Small intestine (tissue), 7 donors: ENCODE data around the gene KCTD10. TPM values are rescaled to one million over a fixed set of nuclear protein-coding genes. Genes with fewer than 3 reads are reported as not detected.
"Not testable (repeated sequence)": the region's sequence is repeated elsewhere in the genome, so short reads cannot be mapped to it uniquely, and the experiment has no call there.

Experiments used
- DNase-seq, 2 donors: peaks; one replicate each; pipeline versions ENCODE4 v3.0.0 to v3.0.0-alpha.2; 2013
- FAIRE-seq: peaks from 2 replicates; lab custom pipeline; 2012; peaks lifted over from hg19 to GRCh38; lab: Jason Lieb, UNC
- H3K27ac ChIP-seq, 3 donors: one replicate each; pipeline ENCODE4 v1.5.1; 2013; ENCODE audit warnings: low read length in 2 of 3, mild to moderate bottlenecking in 2 of 3, control low read depth in 1 of 3, inconsistent platforms in 1 of 3, low read depth in 1 of 3, moderate library complexity in 1 of 3
- H3K27me3 ChIP-seq, 3 donors: one replicate each; pipeline ENCODE4 v1.6.1; 2013; ENCODE audit warnings: low read length in 3 of 3, inconsistent platforms in 1 of 3; ENCODE audit not compliant: control insufficient read depth in 3 of 3, insufficient read depth in 3 of 3
- H3K36me3 ChIP-seq, 3 donors: one replicate each; pipeline ENCODE4 v1.6.1; 2013; ENCODE audit warnings: low read length in 3 of 3, inconsistent platforms in 1 of 3, low read depth in 1 of 3, mild to moderate bottlenecking in 1 of 3, moderate library complexity in 1 of 3; ENCODE audit not compliant: control insufficient read depth in 3 of 3, insufficient read depth in 2 of 3
- H3K4me1 ChIP-seq, 3 donors: one replicate each; pipeline ENCODE4 v1.6.1; 2013; ENCODE audit warnings: low read length in 2 of 3, inconsistent platforms in 1 of 3, low read depth in 1 of 3, mild to moderate bottlenecking in 1 of 3, moderate library complexity in 1 of 3; ENCODE audit not compliant: control insufficient read depth in 3 of 3, insufficient read depth in 2 of 3
- H3K4me3 ChIP-seq, 3 donors: one replicate each; pipeline ENCODE4 v1.5.1; 2013; ENCODE audit warnings: low read length in 3 of 3, control low read depth in 1 of 3, inconsistent platforms in 1 of 3, low read depth in 1 of 3, mild to moderate bottlenecking in 1 of 3, moderate library complexity in 1 of 3
- H3K9me3 ChIP-seq, 2 donors: one replicate each; pipeline ENCODE4 v1.6.1; 2013; ENCODE audit warnings: low read depth in 1 of 2, low read length in 1 of 2; ENCODE audit not compliant: control insufficient read depth in 2 of 2, insufficient read depth in 1 of 2
- WGBS, 3 donors: extraction: QIAGEN DNeasy Blood & Tissue Kit; methylation state at CpG; one replicate each; pipeline ENCODE4 v1.1.7; 2013; 5-methylcytosine and 5-hydroxymethylcytosine counted together
- polyA plus RNA-seq, 4 donors: library from polyadenylated mRNA; stranded (reverse) in 3 of 4; unstranded in 1 of 4; fragments of 200-250 nt in 3 of 4; fragments of 120-200 nt in 1 of 4; gene quantifications; one replicate each; pipeline versions ENCODE4 v1.2.1 to v1.2.3, GENCODE V29; 2013
- donor health status: healthy with polysubstance abuse.
- donor health status: control.
- donor health status: control.
- donor health status: Bipolar disorder and iron deficiency.
- donor health status: healthy.

The KCTD10 gene
- polyA plus RNA-seq, 4 donors: 14.3 to 28.4 (median 19.0) TPM

DNA sequence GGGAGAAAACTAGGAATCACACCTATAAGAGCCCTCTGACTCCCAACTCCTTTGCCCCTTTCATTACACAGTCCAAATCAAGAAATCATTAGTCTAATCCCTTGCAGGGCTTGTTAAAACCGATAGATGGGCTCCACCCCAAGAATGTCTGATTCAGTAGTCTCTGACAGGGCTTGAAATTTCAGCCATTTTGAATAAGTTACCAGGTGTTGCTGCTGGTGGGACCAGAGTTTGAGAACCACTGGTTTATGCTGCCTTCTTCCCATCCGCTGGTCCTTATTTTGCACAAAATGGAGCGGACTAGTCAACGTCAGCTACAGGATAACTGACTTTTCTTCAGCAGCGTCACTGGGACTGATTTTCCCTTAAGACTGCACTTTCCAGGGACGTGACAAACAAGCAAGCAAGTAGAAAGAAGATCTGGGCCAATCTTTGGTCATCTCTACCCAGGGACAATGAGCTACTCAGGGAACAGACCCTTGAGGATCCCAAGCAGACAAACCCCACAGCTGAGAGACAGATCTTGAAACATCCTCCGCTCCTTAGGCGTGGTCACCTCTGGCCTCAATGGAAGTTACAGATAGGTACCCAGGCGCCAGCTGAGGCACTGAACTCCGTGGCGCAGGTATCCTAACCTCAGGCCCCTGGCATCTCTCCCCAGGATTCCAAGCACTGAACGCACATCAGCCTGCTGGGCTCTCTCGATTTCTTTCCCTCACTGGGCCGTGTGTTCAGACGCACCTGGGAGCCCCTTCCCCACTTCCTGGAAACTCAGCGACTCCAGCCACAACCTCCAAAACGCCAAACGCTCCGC is 900 bp downstream of the KCTD10 start:
- peak overlapping the region; percentile 83 to 97 (median 94) for H3K4me3 ChIP-seq
- FAIRE-seq: no peak
- 16 to 20% (median 17%) methylated on average over 19 of the region's 19 CpGs for WGBS, 3 donors
- DNase-seq: peak in 1 of 2 donors; percentile 21
- peaks cover 0 to 7% (median 0%) of the 10 kb centered on the region in 3 donors for H3K36me3 ChIP-seq
- H3K27me3 ChIP-seq: no peaks in the 10 kb centered on the region
- H3K4me1 ChIP-seq: peaks cover 0 to 11% (median 6%) of the 10 kb centered on the region in 3 donors
- H3K9me3 ChIP-seq: no peaks in the 10 kb centered on the region
- peak overlapping the region in 1 of 3 donors; percentile 98 for H3K27ac ChIP-seq

DNA sequence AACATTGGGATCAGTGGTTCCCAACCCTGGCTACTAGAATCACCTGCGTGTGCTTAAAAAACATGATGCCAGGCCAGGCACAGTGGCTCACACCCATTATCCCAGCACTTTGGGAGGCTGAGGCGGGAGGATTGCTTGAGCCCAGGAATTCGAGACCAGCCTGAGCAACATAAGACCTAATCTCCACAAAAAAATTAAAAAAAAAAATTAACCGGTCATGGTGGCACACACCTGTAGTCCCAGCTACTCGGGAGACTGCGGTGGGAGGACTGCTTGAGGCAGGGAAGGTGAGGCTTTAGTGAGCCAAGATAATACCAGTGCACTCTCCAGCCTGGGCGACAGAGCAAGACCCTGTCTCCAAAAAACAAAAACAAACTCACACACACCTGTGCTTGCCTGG is 2.0 kb downstream of the KCTD10 start:
- H3K4me3 ChIP-seq: no peak overlapping the region
- H3K36me3 ChIP-seq: peaks cover 0 to 9% (median 2%) of the 10 kb centered on the region in 3 donors
- peaks cover 0 to 11% (median 6%) of the 10 kb centered on the region in 3 donors for H3K4me1 ChIP-seq
- DNase-seq (no peak), FAIRE-seq (no peak)
- no peaks in the 10 kb centered on the region for H3K9me3 ChIP-seq
- WGBS, 3 donors: 89 to 96% (median 91%) methylated on average over 7 of the region's 7 CpGs
- H3K27me3 ChIP-seq: no peaks in the 10 kb centered on the region
- no peak overlapping the region for H3K27ac ChIP-seq

DNA sequence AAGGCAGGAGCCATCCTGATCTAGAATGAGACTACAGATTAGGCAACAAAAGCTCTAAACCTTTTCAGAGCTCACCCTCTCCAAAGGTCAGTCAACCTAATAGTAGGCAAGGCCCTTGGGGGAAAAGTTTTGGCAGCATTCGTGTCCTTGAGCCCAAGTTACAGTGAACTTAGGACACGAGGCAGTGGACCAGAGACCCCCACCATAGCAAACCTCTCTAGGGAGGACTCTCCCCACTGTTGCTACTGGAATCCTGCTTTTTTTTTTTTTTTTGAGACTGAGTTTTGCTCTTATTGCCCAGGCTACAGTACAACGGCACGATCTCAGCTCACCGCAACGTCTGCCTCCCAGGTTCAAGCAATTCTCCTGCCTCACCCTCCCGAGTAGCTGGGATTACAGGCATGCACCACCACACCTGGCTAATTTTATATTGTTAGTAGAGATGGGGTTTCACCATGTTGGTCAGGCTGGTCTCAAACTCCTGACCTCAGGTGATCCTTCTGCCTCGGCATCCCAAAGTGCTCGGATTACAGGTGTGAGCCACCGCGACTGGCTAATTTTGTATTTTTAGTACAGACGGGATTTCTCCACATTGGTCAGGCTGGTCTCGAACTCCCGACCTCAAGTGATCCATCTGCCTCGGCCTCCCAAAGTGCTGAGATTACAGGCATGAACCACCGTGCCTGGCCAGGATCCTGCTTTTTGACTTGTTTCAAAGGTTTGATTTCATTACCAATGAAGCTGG is 3.4 kb downstream of the KCTD10 start:
- not testable (repeated sequence) for H3K4me1 ChIP-seq, H3K9me3 ChIP-seq, H3K27me3 ChIP-seq, DNase-seq, H3K27ac ChIP-seq, FAIRE-seq, H3K4me3 ChIP-seq
- 92 to 93% (median 93%) methylated on average over 16 of the region's 16 CpGs for WGBS, 3 donors
- H3K36me3 ChIP-seq: peaks cover 0 to 19% (median 2%) of the 10 kb centered on the region in 3 donors

DNA sequence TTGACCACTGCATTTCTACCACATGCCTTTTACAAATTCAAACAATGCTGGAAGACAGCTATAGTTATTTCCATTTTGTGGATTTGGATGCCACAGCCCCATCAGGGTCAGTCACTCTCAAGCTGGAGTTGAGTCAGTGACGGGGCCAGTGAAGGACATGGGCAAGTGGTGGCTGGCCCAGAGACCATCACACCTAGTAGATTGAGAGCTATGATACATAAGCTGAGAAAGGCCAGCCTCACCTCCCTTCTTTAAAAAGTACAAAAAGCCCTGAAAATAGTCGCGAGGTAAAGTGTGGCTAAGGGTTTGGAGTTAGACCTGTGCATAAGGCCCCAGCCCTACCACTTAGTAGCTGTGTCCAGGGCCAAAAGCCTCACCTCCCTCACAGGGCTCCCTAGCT is 4.1 kb downstream of the KCTD10 start:
- Histone ChIP-seq H3K27ac (no peak overlapping the region), H3K4me1 (peaks cover 0 to 6% (median 6%) of the 10 kb centered on the region in 3 donors), H3K36me3 (peaks cover 0 to 24% (median 2%) of the 10 kb centered on the region in 3 donors), H3K4me3 (no peak overlapping the region), H3K27me3 (no peaks in the 10 kb centered on the region), H3K9me3 (no peaks in the 10 kb centered on the region)
- WGBS, 3 donors: 90 to 98% (median 94%) methylated on average over 3 of the region's 3 CpGs
- FAIRE-seq: no peak
- DNase-seq: no peak

DNA sequence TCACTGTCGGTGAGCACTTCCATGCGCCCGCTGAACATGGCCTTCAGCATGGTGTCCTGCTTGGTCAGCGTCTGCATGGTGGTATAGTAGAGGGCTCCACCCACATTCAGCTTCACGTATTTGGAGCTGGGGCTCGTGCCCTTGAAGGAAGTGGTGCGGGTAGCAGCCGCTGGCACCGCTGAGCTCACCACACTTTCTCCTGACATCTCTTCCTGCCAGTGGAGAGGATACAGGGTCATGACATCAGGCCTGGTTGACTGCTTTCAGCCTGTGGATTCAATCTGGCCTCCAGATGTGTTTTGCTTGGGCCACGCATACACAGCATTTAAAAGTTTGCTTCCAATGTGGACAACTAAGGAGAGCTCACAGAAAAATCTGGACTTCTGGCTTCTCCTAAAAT is 7.6 kb downstream of the KCTD10 start:
- H3K9me3 ChIP-seq: no peaks in the 10 kb centered on the region
- DNase-seq (no peak), FAIRE-seq (no peak)
- H3K27me3 ChIP-seq: no peaks in the 10 kb centered on the region
- no peak overlapping the region for H3K4me3 ChIP-seq
- no peak overlapping the region for H3K27ac ChIP-seq
- H3K4me1 ChIP-seq: no peaks in the 10 kb centered on the region
- 87 to 94% (median 92%) methylated on average over 10 of the region's 10 CpGs for WGBS, 3 donors
- H3K36me3 ChIP-seq: peaks cover 4 to 48% (median 5%) of the 10 kb centered on the region in 3 donors

DNA sequence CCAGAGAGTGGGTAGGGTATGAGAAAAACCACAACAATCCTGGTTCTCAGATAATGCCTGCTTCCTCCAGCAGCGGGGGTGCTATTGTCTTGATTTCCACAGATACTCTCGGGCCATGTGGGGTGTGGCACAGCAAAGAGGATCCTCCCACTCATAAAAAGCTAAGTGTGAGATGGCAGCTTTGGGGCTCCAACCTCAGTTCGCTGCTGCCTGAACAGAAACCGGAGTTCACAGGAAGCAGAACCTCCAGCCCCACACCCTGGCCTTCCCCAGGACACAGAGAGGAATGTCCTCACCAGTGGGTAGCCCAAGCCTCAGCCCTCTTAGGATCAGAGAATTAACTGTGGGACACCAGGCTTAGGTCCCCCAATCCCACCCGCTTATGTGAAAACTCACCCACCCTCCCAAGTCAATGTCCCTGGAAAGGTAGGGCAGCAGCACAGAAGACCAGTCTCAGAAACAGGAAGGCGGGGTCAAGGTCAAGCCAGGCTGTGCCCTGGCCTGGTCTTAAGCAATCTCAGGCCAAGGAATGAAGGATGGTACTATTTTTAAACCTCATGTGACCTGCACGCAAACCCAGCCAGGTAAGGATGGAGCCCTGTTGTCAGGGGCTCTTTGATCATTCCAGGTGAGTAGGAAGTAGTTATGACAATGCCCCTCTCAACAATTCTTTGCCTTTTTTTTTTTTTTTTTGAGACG is 9.0 kb downstream of the KCTD10 start:
- H3K9me3 ChIP-seq: no peaks in the 10 kb centered on the region
- H3K36me3 ChIP-seq: peaks cover 4 to 54% (median 5%) of the 10 kb centered on the region in 3 donors
- WGBS, 3 donors: 63 to 85% (median 74%) methylated on average over 7 of the region's 8 CpGs
- H3K27ac ChIP-seq: peak overlapping the region in 2 of 3 donors; percentile 22 to 59
- H3K27me3 ChIP-seq: no peaks in the 10 kb centered on the region
- peaks cover 0 to 8% (median 4%) of the 10 kb centered on the region in 3 donors for H3K4me1 ChIP-seq
- H3K4me3 ChIP-seq: no peak overlapping the region
- DNase-seq (no peak), FAIRE-seq (no peak)

DNA sequence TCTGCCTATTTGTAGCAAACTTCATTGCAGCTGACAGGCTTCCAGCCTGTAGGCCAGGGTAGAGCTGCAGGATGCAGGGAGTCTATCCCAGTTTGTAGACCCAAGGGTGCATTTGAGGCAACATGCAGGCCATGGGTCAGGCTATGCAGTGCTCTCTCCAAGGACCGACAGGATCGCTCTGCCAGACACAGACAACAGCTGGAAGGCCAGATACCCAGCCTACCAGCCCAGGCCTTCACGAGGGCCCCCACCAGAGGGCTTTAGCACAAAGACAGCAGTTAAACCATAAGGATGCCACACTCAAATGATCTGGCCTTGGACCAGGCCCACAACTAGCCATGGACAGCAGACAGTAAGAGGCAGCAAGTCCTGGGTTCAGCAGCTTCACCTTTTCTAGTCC is 10.3 kb downstream of the KCTD10 start:
- 61 to 92% (median 89%) methylated on average over 3 of the region's 3 CpGs for WGBS, 3 donors
- DNase-seq (no peak), FAIRE-seq (no peak)
- Histone ChIP-seq H3K27ac (peak overlapping the region in 1 of 3 donors; percentile 45), H3K4me1 (peaks cover 0 to 20% (median 4%) of the 10 kb centered on the region in 3 donors), H3K9me3 (no peaks in the 10 kb centered on the region), H3K36me3 (peaks cover 4 to 55% (median 5%) of the 10 kb centered on the region in 3 donors), H3K27me3 (no peaks in the 10 kb centered on the region), H3K4me3 (no peak overlapping the region)

DNA sequence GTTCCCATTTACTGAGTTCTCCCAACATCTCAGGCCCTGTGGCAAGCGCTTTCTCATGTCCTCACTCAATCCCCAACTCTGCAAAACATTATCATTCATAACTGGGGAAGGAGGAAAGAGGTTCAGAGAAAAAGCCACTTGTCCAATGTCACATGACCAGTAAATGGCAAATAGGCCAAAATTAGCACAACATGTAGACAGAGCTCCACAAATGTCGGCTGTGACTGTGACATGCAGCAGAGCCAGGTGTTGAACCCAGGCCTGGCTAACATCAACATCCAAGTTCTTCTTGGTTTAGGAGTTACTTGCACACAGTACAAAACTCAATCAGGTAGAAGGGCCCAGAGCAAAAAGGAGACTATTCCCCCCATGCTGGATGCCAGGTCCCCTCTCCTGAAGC is 10.8 kb downstream of the KCTD10 start:
- H3K27ac ChIP-seq: peak overlapping the region in 1 of 3 donors; percentile 45
- peaks cover 4 to 56% (median 5%) of the 10 kb centered on the region in 3 donors for H3K36me3 ChIP-seq
- H3K27me3 ChIP-seq: no peaks in the 10 kb centered on the region
- H3K4me3 ChIP-seq: no peak overlapping the region
- no peaks in the 10 kb centered on the region for H3K9me3 ChIP-seq
- no peak for FAIRE-seq
- H3K4me1 ChIP-seq: peaks cover 0 to 25% (median 9%) of the 10 kb centered on the region in 3 donors
- 80 to 100% (median 93%) methylated on average over 2 of the region's 2 CpGs for WGBS, 3 donors
- DNase-seq: no peak
